HepG2 (cell line): ENCODE data around the gene SLC22A13. TPM values are rescaled to one million over a fixed set of nuclear protein-coding genes. Genes with fewer than 3 reads are reported as not detected.

Experiments
- ATAC-seq: fragments of 200-7000 bp; cut with Tn5 transposase; 3 replicates; pipeline ENCODE4 v1.9.1; 2020; ENCODE audit warnings: mild to moderate bottlenecking, moderate library complexity
- BruUV-seq: library from RNA; stranded (reverse); fragments of 400-500 nt; replicated peaks from 2 replicates; lab custom pipeline; 2021; lab: Mats Ljungman, UMichigan
- CTCF ChIA-PET: fragments of 300-600 bp; formaldehyde crosslinking; extraction: SDS; loops from one replicate; lab custom pipeline; 2021; ENCODE audit warnings: low total read pairs, inconsistent platforms, low intra/inter-chr PET ratio; lab: Yijun Ruan, JAX
- POLR2A ChIA-PET: fragments of 350-600 bp; sonication (Branson Sonifier 250); formaldehyde crosslinking; loops from one replicate; lab custom pipeline; 2020; ENCODE audit warnings: antibody characterized with exemption, inconsistent platforms; lab: Yijun Ruan, JAX
- DNase-seq: peaks from one replicate; pipeline ENCODE4 v3.0.0-alpha.2; 2015; ENCODE audit warnings: low spot score
- FAIRE-seq: peaks from 3 replicates; lab custom pipeline; 2011; peaks lifted over from hg19 to GRCh38; lab: Jason Lieb, UNC
- H2AFZ ChIP-seq: one replicate; pipeline ENCODE4 v1.6.1; 2011; ENCODE audit warnings: low read length, inconsistent platforms
- H3K27ac ChIP-seq: fragments of 300-600 bp; 3 replicates; pipeline ENCODE4 v1.8.0; 2011; ENCODE audit warnings: mixed run types, mild to moderate bottlenecking, mixed read lengths, low read length, inconsistent platforms; ENCODE audit not compliant: insufficient read depth; ENCODE audit errors: extremely low read length
- H3K27me3 ChIP-seq, 2 experiments: fragments of 200-600 bp in 1 of 2; 2 replicates in 1 of 2; 3 replicates in 1 of 2; pipeline versions ENCODE4 v1.6.0 to v1.8.0; 2011; ENCODE audit warnings: low read length in 2 of 2, mild to moderate bottlenecking in 2 of 2, moderate library complexity in 2 of 2, inconsistent platforms in 1 of 2; ENCODE audit not compliant: insufficient read depth in 2 of 2, control insufficient read depth in 1 of 2
- H3K36me3 ChIP-seq, 2 experiments: fragments of 200-600 bp in 1 of 2; replicated peaks in 1 of 2; 2 replicates in 1 of 2; 3 replicates in 1 of 2; pipeline versions ENCODE4 v1.5.1 to v1.8.0; 2011; ENCODE audit warnings: low read length in 2 of 2, inconsistent platforms in 1 of 2; ENCODE audit not compliant: insufficient read depth in 2 of 2, control insufficient read depth in 1 of 2
- H3K4me1 ChIP-seq: 2 replicates; pipeline ENCODE4 v1.5.1; 2012; ENCODE audit warnings: low read length, inconsistent platforms; ENCODE audit not compliant: insufficient read depth
- H3K4me2 ChIP-seq: 2 replicates; pipeline ENCODE4 v1.6.0; 2011; ENCODE audit warnings: low read depth, low read length, inconsistent platforms
- H3K4me3 ChIP-seq, 3 experiments: fragments of 200-600 bp in 1 of 3; sonication (generic), shearing (Covaris generic) in 1 of 3; replicated peaks in 1 of 3; 2 replicates each; pipeline ENCODE4 v1.5.1; 2011 to 2016; ENCODE audit warnings: low read length in 3 of 3, inconsistent platforms in 2 of 3, low read depth in 2 of 3, mild to moderate bottlenecking in 2 of 3, control low read depth in 1 of 3, mixed read lengths in 1 of 3; ENCODE audit not compliant: insufficient read depth in 1 of 3
- H3K79me2 ChIP-seq: one replicate; pipeline ENCODE4 v1.6.1; 2011; ENCODE audit warnings: low read length, inconsistent platforms; ENCODE audit not compliant: insufficient read depth
- H3K9ac ChIP-seq: 2 replicates; pipeline ENCODE4 v1.6.0; 2011; ENCODE audit warnings: mild to moderate bottlenecking, low read depth, low read length, inconsistent platforms; ENCODE audit not compliant: insufficient read depth
- H3K9me3 ChIP-seq: 2 replicates; pipeline ENCODE4 v1.5.1; 2012; ENCODE audit warnings: mild to moderate bottlenecking, low read length
- H4K20me1 ChIP-seq: 2 replicates; pipeline ENCODE4 v1.6.0; 2011; ENCODE audit warnings: inconsistent platforms, mild to moderate bottlenecking, low read length, moderate library complexity; ENCODE audit not compliant: insufficient read depth
- EZH2 ChIP-seq: conservative IDR thresholded peaks from 2 replicates; pipeline ENCODE4 v1.6.1; 2012; ENCODE audit warnings: mild to moderate bottlenecking, low read depth, low read length, moderate library complexity
- ISL2 ChIP-seq: sonication (generic); formaldehyde crosslinking; IDR thresholded peaks from 2 replicates; pipeline ENCODE4 v1.5.0; 2020; ENCODE audit warnings: missing genetic modification reagents
- MEIS2 ChIP-seq: sonication (generic); formaldehyde crosslinking; IDR thresholded peaks from 2 replicates; pipeline ENCODE4 v1.9.0; 2021; ENCODE audit warnings: mild to moderate bottlenecking, missing genetic modification reagents
- NCOA5 ChIP-seq: sonication (generic); formaldehyde crosslinking; IDR thresholded peaks from 2 replicates; pipeline ENCODE4 v1.4.0; 2020; ENCODE audit warnings: missing genetic modification reagents
- RAD21 ChIP-seq: fragments of 450-650 bp; formaldehyde crosslinking; IDR thresholded peaks from 2 replicates; pipeline ENCODE4 v1.5.0; 2020; ENCODE audit warnings: mild to moderate bottlenecking
- RBAK ChIP-seq: sonication (generic); formaldehyde crosslinking; IDR thresholded peaks from 2 replicates; pipeline ENCODE4 v1.5.1; 2020; ENCODE audit warnings: mild to moderate bottlenecking, missing genetic modification reagents
- SAFB2 ChIP-seq: sonication (generic); formaldehyde crosslinking; IDR thresholded peaks from 2 replicates; pipeline ENCODE4 v1.5.1; 2020; ENCODE audit warnings: missing genetic modification reagents, low read depth, mild to moderate bottlenecking, borderline replicate concordance
- SMC3 ChIP-seq: IDR thresholded peaks from 2 replicates; pipeline ENCODE4 v1.6.1; 2011; ENCODE audit warnings: low read length, improper control_type of control experiment
- STAG1 ChIP-seq: sonication (generic); formaldehyde crosslinking; IDR thresholded peaks from 2 replicates; pipeline ENCODE4 v1.4.0; 2020; ENCODE audit warnings: missing genetic modification reagents
- TRIM24 ChIP-seq: sonication (generic); formaldehyde crosslinking; IDR thresholded peaks from 2 replicates; pipeline ENCODE4 v1.8.0; 2022; ENCODE audit warnings: mild to moderate bottlenecking, missing genetic modification reagents
- ZNF3 ChIP-seq: IDR thresholded peaks from 2 replicates; pipeline ENCODE4 v1.7.0; 2017; ENCODE audit warnings: inconsistent platforms
- ZNF33B ChIP-seq: sonication (generic); formaldehyde crosslinking; IDR thresholded peaks from 2 replicates; pipeline ENCODE4 v1.5.1; 2020; ENCODE audit warnings: mild to moderate bottlenecking, missing genetic modification reagents
- ZNF446 ChIP-seq: sonication (generic); formaldehyde crosslinking; IDR thresholded peaks from 2 replicates; pipeline ENCODE4 v1.5.0; 2020; ENCODE audit warnings: mild to moderate bottlenecking, missing genetic modification reagents
- ZNF556 ChIP-seq: sonication (generic); formaldehyde crosslinking; IDR thresholded peaks from 2 replicates; pipeline ENCODE4 v1.4.0; 2020; ENCODE audit warnings: mild to moderate bottlenecking, missing genetic modification reagents, borderline replicate concordance
- ZNF674 ChIP-seq: sonication (generic); formaldehyde crosslinking; IDR thresholded peaks from 2 replicates; pipeline ENCODE4 v1.5.0; 2020; ENCODE audit warnings: low read depth, mild to moderate bottlenecking, missing genetic modification reagents
- ZNF724P ChIP-seq: sonication (generic); formaldehyde crosslinking; IDR thresholded peaks from 2 replicates; pipeline ENCODE4 v1.8.0; 2022; ENCODE audit warnings: missing genetic modification reagents, borderline replicate concordance
- WGBS: methylation state at CpG from one replicate; pipeline ENCODE4 v1.1.6; 2017; ENCODE audit warnings: low lambda C conversion rate; 5-methylcytosine and 5-hydroxymethylcytosine counted together
- in situ Hi-C: cut with HindIII; loops from 2 replicates; pipeline ENCODE4 v1.10.0; 2017; ENCODE audit warnings: low pct_unique_long_range_greater_than_20kb; ENCODE audit not compliant: extremely low pct_ligation_motif_present
- intact Hi-C: fragments of 100-400 bp; cut with micrococcal nuclease; formaldehyde crosslinking; loops from one replicate; pipeline ENCODE4 v1.10.0; 2022; ENCODE audit not compliant: unreplicated experiment
- polyA plus RNA-seq, 8 experiments: library from polyadenylated mRNA; depleted of rRNA in 3 of 8; stranded (reverse) in 7 of 8; unstranded in 1 of 8; fragments of >200 nt; fragmentation: Illumina TruSeq in 4 of 8; extraction: Trizol in 4 of 8; gene quantifications; 2 replicates each; pipeline versions ENCODE4 v1.2.1 to v1.2.3, GENCODE V29; 2011 to 2016; ENCODE audit warnings: low read depth in 4 of 8, missing spikeins in 1 of 8, mixed read lengths in 1 of 8; ENCODE audit not compliant: insufficient read depth in 1 of 8
- total RNA-seq, 5 experiments: library from RNA; depleted of rRNA; stranded (reverse); fragments of >200 nt; fragmentation: Illumina TruSeq; extraction: Trizol; gene quantifications; 2 replicates each; pipeline ENCODE4 v1.2.3, GENCODE V29; 2016; ENCODE audit warnings: low read depth in 1 of 5
- TF ChIP-seq, protein P1 (sequence below), 2 experiments: fragments of 450-650 bp in 1 of 2; sonication (generic) in 1 of 2; formaldehyde crosslinking in 1 of 2; IDR thresholded peaks; 2 replicates each; pipeline versions ENCODE4 v1.6.1 to v1.8.0; 2016 to 2022; ENCODE audit warnings: antibody characterized with exemption in 1 of 2, mild to moderate bottlenecking in 1 of 2, missing genetic modification reagents in 1 of 2

Gene SLC22A13
- total and polyA plus RNA-seq, 2 of the 13 experiments (the other 11 are each of a cell fraction or from before 2014, with no cell fraction given): 0.20 TPM; not detected in 1

DNA sequence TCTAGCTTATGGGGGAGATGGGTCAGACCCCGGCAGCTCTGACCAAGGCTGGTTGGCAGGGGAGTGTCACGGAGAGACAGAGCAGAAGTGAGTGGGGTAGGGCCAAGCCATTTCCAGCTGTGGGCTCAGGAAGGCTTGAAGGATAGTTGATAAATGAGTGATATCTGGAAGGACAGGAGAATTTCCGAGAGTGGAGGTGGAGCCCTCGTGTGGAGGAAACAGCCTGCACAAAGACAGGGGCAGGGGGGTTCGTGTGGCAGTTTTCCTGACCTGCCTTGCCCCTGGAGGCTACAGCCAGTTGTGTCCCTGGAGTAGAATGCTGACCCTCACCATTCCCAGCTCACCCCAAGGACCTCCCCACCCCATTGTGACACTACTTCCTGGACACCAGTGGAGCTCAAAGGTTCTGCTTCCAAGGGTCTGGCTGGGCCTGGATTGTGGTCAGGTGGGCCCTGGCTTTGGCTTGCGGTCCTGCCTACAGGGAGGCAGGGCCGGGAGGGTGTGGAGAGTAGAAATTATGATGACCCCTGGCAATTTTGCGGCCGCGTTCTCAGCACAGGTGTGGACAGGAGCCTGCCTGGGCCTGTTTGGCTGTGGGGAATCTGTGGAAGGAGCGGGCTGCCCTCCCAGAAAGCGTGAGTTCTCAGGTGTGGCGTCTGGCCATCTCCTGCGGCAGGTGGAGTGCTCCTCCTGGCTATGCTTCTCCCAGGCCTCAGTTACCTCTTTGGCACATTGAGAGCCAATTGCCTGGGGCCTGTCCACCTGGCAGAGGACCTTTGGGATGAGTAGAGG, 16.5 kb downstream of the SLC22A13 start, which contains the start of gene SLC22A14:
SLC22A14 (plus strand) TSS at position 400 of the 792 bp plus-strand sequence. CDS start 23,733 bp downstream, outside the sequence.
- no peak within 1 kb of the TSS for H2AFZ ChIP-seq
- TF ChIP-seq TRIM24 (CRISPR knock-in tag) (no peak), ZNF724P (CRISPR knock-in tag) (no peak), ZNF33B (CRISPR knock-in tag) (no peak), ZNF556 (CRISPR knock-in tag) (no peak), SAFB2 (CRISPR knock-in tag) (no peak), SMC3 (peak; percentile 43; the same call in 1 of the 2 replicates), ZNF674 (CRISPR knock-in tag) (no peak), ISL2 (CRISPR knock-in tag) (no peak), STAG1 (CRISPR knock-in tag) (peak; percentile 66), ZNF3 (CRISPR knock-in tag) (no peak), MEIS2 (no peak), RAD21 (CRISPR knock-in tag) (peak; percentile 25; the same call in 1 of the 2 replicates), RBAK (CRISPR knock-in tag) (no peak), EZH2 (no peak), NCOA5 (CRISPR knock-in tag) (no peak), ZNF446 (CRISPR knock-in tag) (no peak)
- TF ChIP-seq, protein P1, sequence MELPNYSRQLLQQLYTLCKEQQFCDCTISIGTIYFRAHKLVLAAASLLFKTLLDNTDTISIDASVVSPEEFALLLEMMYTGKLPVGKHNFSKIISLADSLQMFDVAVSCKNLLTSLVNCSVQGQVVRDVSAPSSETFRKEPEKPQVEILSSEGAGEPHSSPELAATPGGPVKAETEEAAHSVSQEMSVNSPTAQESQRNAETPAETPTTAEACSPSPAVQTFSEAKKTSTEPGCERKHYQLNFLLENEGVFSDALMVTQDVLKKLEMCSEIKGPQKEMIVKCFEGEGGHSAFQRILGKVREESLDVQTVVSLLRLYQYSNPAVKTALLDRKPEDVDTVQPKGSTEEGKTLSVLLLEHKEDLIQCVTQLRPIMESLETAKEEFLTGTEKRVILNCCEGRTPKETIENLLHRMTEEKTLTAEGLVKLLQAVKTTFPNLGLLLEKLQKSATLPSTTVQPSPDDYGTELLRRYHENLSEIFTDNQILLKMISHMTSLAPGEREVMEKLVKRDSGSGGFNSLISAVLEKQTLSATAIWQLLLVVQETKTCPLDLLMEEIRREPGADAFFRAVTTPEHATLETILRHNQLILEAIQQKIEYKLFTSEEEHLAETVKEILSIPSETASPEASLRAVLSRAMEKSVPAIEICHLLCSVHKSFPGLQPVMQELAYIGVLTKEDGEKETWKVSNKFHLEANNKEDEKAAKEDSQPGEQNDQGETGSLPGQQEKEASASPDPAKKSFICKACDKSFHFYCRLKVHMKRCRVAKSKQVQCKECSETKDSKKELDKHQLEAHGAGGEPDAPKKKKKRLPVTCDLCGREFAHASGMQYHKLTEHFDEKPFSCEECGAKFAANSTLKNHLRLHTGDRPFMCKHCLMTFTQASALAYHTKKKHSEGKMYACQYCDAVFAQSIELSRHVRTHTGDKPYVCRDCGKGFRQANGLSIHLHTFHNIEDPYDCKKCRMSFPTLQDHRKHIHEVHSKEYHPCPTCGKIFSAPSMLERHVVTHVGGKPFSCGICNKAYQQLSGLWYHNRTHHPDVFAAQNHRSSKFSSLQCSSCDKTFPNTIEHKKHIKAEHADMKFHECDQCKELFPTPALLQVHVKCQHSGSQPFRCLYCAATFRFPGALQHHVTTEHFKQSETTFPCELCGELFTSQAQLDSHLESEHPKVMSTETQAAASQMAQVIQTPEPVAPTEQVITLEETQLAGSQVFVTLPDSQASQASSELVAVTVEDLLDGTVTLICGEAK (IDR thresholded peaks at IDR 0.05): no peak
- TF ChIP-seq, protein P1 (CRISPR knock-in tag; IDR thresholded peaks at IDR 0.05): no peak

More for the DNA sequence above, 16.5 kb downstream of the SLC22A13 start, which contains the start of gene SLC22A14:
- no peak for FAIRE-seq
- peaks cover 0 to 19% of the 10 kb centered on the region in 2 experiments; a peak in 3 of 5 replicates for H3K27me3 ChIP-seq
- no peaks in the 10 kb centered on the region for H3K4me1 ChIP-seq
- H3K4me3 ChIP-seq: no peak within 1 kb of the TSS
- no peak within 1 kb of the TSS for H3K9ac ChIP-seq
- intact Hi-C loops (loop anchor here (1.0 kb wide), 3 partner anchors 145 to 277 kb away; partner anchors contain the start of gene ACAA1), in situ Hi-C loops (no loop called here)
- no peaks in the 10 kb centered on the region for H3K79me2 ChIP-seq
- DNase-seq: peak; percentile 16
- WGBS: 37% methylated on average over 12 of the region's 14 CpGs
- no peaks in the 10 kb centered on the region for H3K9me3 ChIP-seq
- H3K4me2 ChIP-seq: no peak within 1 kb of the TSS
- CTCF ChIA-PET: no interaction called here
- no peaks in the 10 kb centered on the region for H3K36me3 ChIP-seq
- POLR2A ChIA-PET: interaction anchor here (0.9 kb wide), 1 partner anchor 145 kb away, joined by 3 read pairs; the partner anchor contains the start of gene ACAA1
- BruUV-seq: no TSS peak
- peak; percentile 89 for ATAC-seq
- no peaks in the 10 kb centered on the region for H4K20me1 ChIP-seq
- H3K27ac ChIP-seq: no peak within 1 kb of the TSS
